Skeletal muscle satellite cell (primary cell): ENCODE results near the gene ZNF746.
"Not testable (repeated sequence)": the region's sequence is repeated elsewhere in the genome, so short reads cannot be mapped to it uniquely, and the experiment has no call there.

Experiments
- H3K27me3 ChIP-seq: 2 replicates; pipeline ENCODE4 v1.7.0; 2013; ENCODE audit warnings: low read length; ENCODE audit not compliant: control insufficient read depth, insufficient read depth
- H3K36me3 ChIP-seq: 2 replicates; pipeline ENCODE4 v1.7.0; 2013; ENCODE audit warnings: mild to moderate bottlenecking, control low read depth, low read length; ENCODE audit not compliant: insufficient read depth
- H3K4me1 ChIP-seq: 2 replicates; pipeline ENCODE4 v1.7.0; 2013; ENCODE audit warnings: low read length; ENCODE audit not compliant: control insufficient read depth, insufficient read depth
- H3K4me2 ChIP-seq: 2 replicates; pipeline ENCODE4 v1.7.0; 2013; ENCODE audit warnings: mild to moderate bottlenecking, low read length
- H3K4me3 ChIP-seq: 2 replicates; pipeline ENCODE4 v1.7.0; 2013; ENCODE audit warnings: low read length
- H3K9ac ChIP-seq: 2 replicates; pipeline ENCODE4 v1.7.0; 2013; ENCODE audit warnings: mild to moderate bottlenecking, low read depth, low read length, moderate library complexity
- H3K9me3 ChIP-seq: replicated peaks from 2 replicates; pipeline ENCODE4 v1.7.0; 2013; ENCODE audit warnings: mild to moderate bottlenecking, control low read depth, low read length

The ZNF746 gene

GRCh38 chr7:149456506-149457421, 40.8 kb downstream of the ZNF746 start:
- H3K27me3 ChIP-seq = no peaks in the 10 kb centered on the region
- H3K36me3 ChIP-seq = peaks cover 31% of the 10 kb centered on the region
- H3K4me1 ChIP-seq = peaks cover 3% of the 10 kb centered on the region
- no peak overlapping the region for H3K4me2 ChIP-seq
- H3K4me3 ChIP-seq = no peak overlapping the region
- no peaks in the 10 kb centered on the region for H3K9me3 ChIP-seq
- no peak overlapping the region for H3K9ac ChIP-seq

GRCh38 chr7:149455175-149455950, 42.2 kb downstream of the ZNF746 start:
- Histone ChIP-seq H3K4me3 (no peak overlapping the region), H3K9me3 (no peaks in the 10 kb centered on the region), H3K4me2 (no peak overlapping the region), H3K9ac (no peak overlapping the region), H3K4me1 (peaks cover 3% of the 10 kb centered on the region), H3K27me3 (no peaks in the 10 kb centered on the region), H3K36me3 (peaks cover 41% of the 10 kb centered on the region)

GRCh38 chr7:149454750-149455149, 42.9 kb downstream of the ZNF746 start:
- Histone ChIP-seq H3K9me3 (no peaks in the 10 kb centered on the region), H3K4me2 (no peak overlapping the region), H3K9ac (no peak overlapping the region), H3K4me3 (no peak overlapping the region), H3K27me3 (no peaks in the 10 kb centered on the region), H3K36me3 (peaks cover 47% of the 10 kb centered on the region), H3K4me1 (peaks cover 3% of the 10 kb centered on the region)

GRCh38 chr7:149454006-149454405, 43.6 kb downstream of the ZNF746 start:
- Histone ChIP-seq H3K27me3 (no peaks in the 10 kb centered on the region), H3K36me3 (peaks cover 54% of the 10 kb centered on the region), H3K4me2 (no peak overlapping the region), H3K4me3 (no peak overlapping the region), H3K9ac (no peak overlapping the region), H3K4me1 (no peaks in the 10 kb centered on the region), H3K9me3 (no peaks in the 10 kb centered on the region)

GRCh38 chr7:149450821-149451220, 46.8 kb downstream of the ZNF746 start:
- Histone ChIP-seq H3K4me1 (no peaks in the 10 kb centered on the region), H3K4me2 (no peak overlapping the region), H3K36me3 (peaks cover 65% of the 10 kb centered on the region)

GRCh38 chr7:149449897-149450296, 47.7 kb downstream of the ZNF746 start:
- Histone ChIP-seq H3K4me2 (no peak overlapping the region), H3K36me3 (peaks cover 66% of the 10 kb centered on the region), H3K4me1 (no peaks in the 10 kb centered on the region), H3K27me3 (no peaks in the 10 kb centered on the region), H3K9me3 (no peaks in the 10 kb centered on the region), H3K4me3 (no peak overlapping the region), H3K9ac (no peak overlapping the region)

More at GRCh38 chr7:149450821-149451220, 46.8 kb downstream of the ZNF746 start:
- H3K27me3 ChIP-seq = no peaks in the 10 kb centered on the region
- H3K4me3 ChIP-seq = no peak overlapping the region
- no peaks in the 10 kb centered on the region for H3K9me3 ChIP-seq
- no peak overlapping the region for H3K9ac ChIP-seq

- no peaks in the 10 kb centered on the region for H3K9me3 ChIP-seq
- no peaks in the 10 kb centered on the region for H3K4me1 ChIP-seq
- no peak overlapping the region for H3K4me3 ChIP-seq
- H3K4me2 ChIP-seq = no peak overlapping the region
- no peak overlapping the region for H3K9ac ChIP-seq
- peaks cover 64% of the 10 kb centered on the region for H3K36me3 ChIP-seq
- H3K27me3 ChIP-seq = no peaks in the 10 kb centered on the region
These were observed 48.6 kb downstream of the ZNF746 start for GRCh38 chr7:149448961-149449360.

GRCh38 chr7:149446026-149446425, 51.6 kb downstream of the ZNF746 start:
- H3K4me3 ChIP-seq, H3K27me3 ChIP-seq, H3K9ac ChIP-seq, H3K4me2 ChIP-seq, H3K4me1 ChIP-seq, H3K9me3 ChIP-seq: not testable (repeated sequence)
- peaks cover 61% of the 10 kb centered on the region for H3K36me3 ChIP-seq

GRCh38 chr7:149444287-149444686, 53.3 kb downstream of the ZNF746 start:
- H3K4me3 ChIP-seq = no peak overlapping the region
- H3K4me2 ChIP-seq = no peak overlapping the region
- no peaks in the 10 kb centered on the region for H3K9me3 ChIP-seq
- no peaks in the 10 kb centered on the region for H3K27me3 ChIP-seq
- H3K9ac ChIP-seq = no peak overlapping the region
- peaks cover 45% of the 10 kb centered on the region for H3K36me3 ChIP-seq
- no peaks in the 10 kb centered on the region for H3K4me1 ChIP-seq

GRCh38 chr7:149443523-149443922, 54.1 kb downstream of the ZNF746 start:
- Histone ChIP-seq H3K4me3 (no peak overlapping the region), H3K4me1 (no peaks in the 10 kb centered on the region), H3K9me3 (no peaks in the 10 kb centered on the region), H3K27me3 (no peaks in the 10 kb centered on the region), H3K9ac (no peak overlapping the region), H3K36me3 (peaks cover 37% of the 10 kb centered on the region), H3K4me2 (no peak overlapping the region)

GRCh38 chr7:149442924-149443323, 54.7 kb downstream of the ZNF746 start:
- Histone ChIP-seq H3K4me1 (no peaks in the 10 kb centered on the region), H3K4me3 (no peak overlapping the region), H3K27me3 (no peaks in the 10 kb centered on the region), H3K9ac (no peak overlapping the region), H3K9me3 (no peaks in the 10 kb centered on the region), H3K4me2 (no peak overlapping the region), H3K36me3 (peaks cover 37% of the 10 kb centered on the region)
